GM18951 (cell line): ENCODE data around the gene MBIP.

Source experiments
- POLR2A ChIP-seq: IDR thresholded peaks from 4 replicates; pipeline ENCODE4 v1.6.1; 2011; ENCODE audit warnings: mild to moderate bottlenecking; ENCODE audit not compliant: insufficient read length, insufficient read depth; ENCODE audit errors: extremely low read depth
- in situ Hi-C: fragments of 300-500 bp; cut with MboI; formaldehyde crosslinking; loops from one replicate; pipeline ENCODE4 v1.12.0; 2022; ENCODE audit warnings: low sequenced_read_pairs, mixed read lengths, inconsistent platforms; ENCODE audit not compliant: unreplicated experiment

Gene MBIP

GRCh38 chr14:36325853-36326252, 5.4 kb upstream of the MBIP start:
- no peak for TF ChIP-seq POLR2A
- in situ Hi-C loops, result no loop called here

- in situ Hi-C loops, result no loop called here
- no peak for TF ChIP-seq POLR2A
Observed at GRCh38 chr14:36324897-36325296, 4.5 kb upstream of the MBIP start.

DNA sequence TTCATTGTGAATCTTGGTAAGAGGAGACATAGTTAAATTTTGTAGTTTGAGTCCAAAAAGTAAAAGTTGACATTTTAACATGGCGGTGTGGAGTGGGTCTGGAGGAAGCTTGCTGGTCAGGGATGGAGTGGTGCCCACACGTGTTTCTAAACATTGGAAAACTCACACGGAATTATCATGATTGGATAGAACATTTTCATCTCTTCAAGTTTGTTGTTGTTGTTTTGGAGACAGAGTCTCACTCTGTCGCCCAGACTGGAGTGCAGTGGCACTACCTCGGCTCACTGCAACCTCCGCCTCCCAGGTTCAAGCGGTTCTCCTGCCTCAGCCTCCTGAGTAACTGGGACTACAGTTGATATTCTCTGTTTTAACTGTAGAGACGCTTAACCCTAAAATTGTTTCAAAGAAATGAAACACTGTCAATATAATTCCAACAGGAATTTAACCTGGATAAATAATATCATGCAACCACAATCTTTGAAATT, 502 bp upstream of the MBIP start:
- in situ Hi-C loops, result no loop called here
- no peak for TF ChIP-seq POLR2A

DNA sequence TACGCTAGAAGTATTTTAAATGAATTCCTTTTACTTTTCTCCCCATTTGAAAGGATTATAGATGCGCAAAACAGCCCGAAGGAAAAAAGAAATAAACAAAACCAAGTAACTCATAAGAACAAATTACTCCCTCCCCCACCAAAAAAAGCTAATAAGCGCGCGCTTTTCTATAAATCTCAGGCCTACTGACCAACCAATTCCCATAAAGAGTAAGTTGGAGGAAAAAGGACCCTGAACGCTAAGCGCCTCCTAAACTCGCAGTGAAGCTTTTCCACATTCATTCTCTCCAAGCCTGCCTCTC, 588 bp downstream of the MBIP start:
- in situ Hi-C loops, result no loop called here
- no peak for TF ChIP-seq POLR2A

- in situ Hi-C loops, result no loop called here
- no peak for TF ChIP-seq POLR2A
Observed at GRCh38 chr14:36317650-36318049, 2.8 kb downstream of the MBIP start.

- TF ChIP-seq POLR2A, result no peak
- in situ Hi-C loops, result no loop called here
Observed at GRCh38 chr14:36316131-36316530, 4.3 kb downstream of the MBIP start.

- in situ Hi-C loops, result no loop called here
- TF ChIP-seq POLR2A, result no peak
Observed at GRCh38 chr14:36315159-36315853, 5.1 kb downstream of the MBIP start.

- TF ChIP-seq POLR2A, result no peak
- in situ Hi-C loops, result no loop called here
Observed at GRCh38 chr14:36313898-36314297, 6.5 kb downstream of the MBIP start.

GRCh38 chr14:36313206-36313605, 7.2 kb downstream of the MBIP start:
- TF ChIP-seq POLR2A, result no peak
- in situ Hi-C loops, result no loop called here

- in situ Hi-C loops, result no loop called here
- TF ChIP-seq POLR2A, result no peak
Observed at GRCh38 chr14:36306836-36307235, 13.6 kb downstream of the MBIP start.

DNA sequence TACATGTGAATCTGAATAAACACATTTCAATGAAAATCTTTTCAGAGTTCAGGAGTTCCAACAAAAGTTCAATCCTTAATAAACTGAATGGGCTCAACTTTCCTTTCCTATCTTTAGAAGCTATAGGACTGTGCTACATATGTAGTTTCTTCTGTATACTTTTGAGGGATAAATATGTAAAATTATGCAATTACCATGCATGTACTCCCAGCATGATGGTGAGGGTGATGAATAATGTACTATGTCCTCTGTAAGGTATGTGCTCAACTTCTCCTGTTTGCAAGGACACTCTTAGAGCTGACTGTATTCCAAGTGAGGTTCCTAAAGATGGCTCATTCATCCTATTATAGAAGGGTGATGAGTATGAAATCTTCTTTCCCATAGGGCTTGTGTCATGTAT, 15.5 kb downstream of the MBIP start:
- in situ Hi-C loops, result no loop called here
- no peak for TF ChIP-seq POLR2A

DNA sequence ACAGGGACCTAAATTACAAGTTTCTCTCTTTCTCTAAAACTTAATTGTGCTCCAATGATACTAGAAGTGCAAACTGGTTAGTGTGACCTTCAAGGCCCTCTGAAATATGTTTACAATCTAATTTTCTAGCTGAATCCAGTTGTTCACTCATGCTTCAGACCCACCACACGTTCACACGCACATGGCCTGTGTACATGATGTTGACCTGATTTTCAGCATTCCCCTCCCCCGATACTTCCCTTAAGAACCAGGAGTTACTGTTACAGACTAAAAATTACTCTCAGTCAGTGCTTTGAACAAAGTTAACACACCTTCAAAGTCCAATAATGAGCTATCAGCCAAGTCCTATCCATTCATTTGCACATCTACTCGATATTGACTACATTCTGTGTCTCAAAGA, 16.5 kb downstream of the MBIP start:
- no peak for TF ChIP-seq POLR2A
- in situ Hi-C loops, result no loop called here

DNA sequence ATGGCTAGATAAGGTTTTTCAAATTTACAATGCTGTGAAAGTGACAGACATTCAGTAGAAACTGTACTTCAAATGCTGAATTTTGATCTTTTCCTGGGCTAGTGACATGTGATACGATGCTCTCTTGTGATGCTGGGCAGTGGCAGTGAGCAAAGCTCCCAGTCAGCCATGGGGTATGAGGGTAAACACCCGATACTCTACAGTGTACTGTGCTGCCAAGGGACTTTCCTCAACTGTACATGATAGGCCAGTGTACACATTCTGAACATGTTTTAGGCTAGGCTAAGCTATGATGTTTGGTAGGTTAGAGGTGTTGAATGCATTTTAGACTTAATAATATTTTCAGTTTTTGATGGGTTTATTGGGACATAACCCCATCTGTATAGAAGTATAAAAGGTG, 17.6 kb downstream of the MBIP start:
- in situ Hi-C loops, result no loop called here
- TF ChIP-seq POLR2A, result no peak

GRCh38 chr14:36301159-36301558, 19.3 kb downstream of the MBIP start:
- in situ Hi-C loops, result no loop called here

DNA sequence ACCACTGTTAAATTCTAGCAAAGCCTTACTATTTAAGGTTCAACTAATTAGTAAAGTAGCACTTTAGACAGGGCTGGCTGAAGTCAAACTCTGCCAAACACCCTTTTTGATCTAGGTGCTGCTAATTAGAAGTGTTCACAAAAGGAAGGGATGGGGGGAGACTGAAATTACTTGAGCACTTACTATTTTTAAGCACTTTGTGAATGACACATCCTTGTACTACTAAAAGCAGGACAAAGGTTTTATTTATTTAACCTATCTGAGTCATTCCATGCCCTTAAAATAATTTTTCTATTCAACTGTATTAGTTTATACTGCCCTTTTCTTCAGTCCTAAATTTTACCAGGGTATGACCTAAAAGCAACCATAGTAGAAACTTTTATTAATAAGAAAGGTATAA, 20.1 kb downstream of the MBIP start:
- in situ Hi-C loops, result no loop called here
- no peak for TF ChIP-seq POLR2A

More at GRCh38 chr14:36301159-36301558, 19.3 kb downstream of the MBIP start:
- TF ChIP-seq POLR2A, result no peak
